Mucosa of rectum (tissue), 2 donors: Measurements from ENCODE around the gene LIN37.

Experiments used
- H3K27ac ChIP-seq, 2 donors: one replicate each; pipeline ENCODE4 v1.7.0; 2013; ENCODE audit warnings: inconsistent platforms in 2 of 2, low read depth in 2 of 2, low read length in 2 of 2
- H3K27me3 ChIP-seq, 2 donors: one replicate each; pipeline ENCODE4 v1.7.0; 2013; ENCODE audit warnings: low read length in 2 of 2; ENCODE audit not compliant: control insufficient read depth in 2 of 2, insufficient read depth in 2 of 2
- H3K36me3 ChIP-seq, 2 donors: one replicate each; pipeline ENCODE4 v1.7.0; 2013; ENCODE audit warnings: low read length in 2 of 2; ENCODE audit not compliant: control insufficient read depth in 2 of 2, insufficient read depth in 2 of 2
- H3K4me1 ChIP-seq, 2 donors: one replicate each; pipeline ENCODE4 v1.7.0; 2013; ENCODE audit warnings: low read length in 2 of 2, mild to moderate bottlenecking in 1 of 2; ENCODE audit not compliant: control insufficient read depth in 2 of 2, insufficient read depth in 2 of 2
- H3K4me3 ChIP-seq, 2 donors: one replicate each; pipeline ENCODE4 v1.7.0; 2013; ENCODE audit warnings: low read length in 2 of 2
- H3K9ac ChIP-seq, 2 donors: one replicate each; pipeline ENCODE4 v1.7.0; 2013; ENCODE audit warnings: low read length in 2 of 2, low read depth in 1 of 2, mild to moderate bottlenecking in 1 of 2
- H3K9me3 ChIP-seq, 2 donors: one replicate each; pipeline ENCODE4 v1.7.0; 2013; ENCODE audit warnings: low read length in 2 of 2; ENCODE audit not compliant: control insufficient read depth in 2 of 2
- donor health status: healthy.
- donor health status: Normal muscosa, but diverticular disease.

LIN37 gene

GRCh38 chr19:35713904-35714495 lies 34.4 kb upstream of the LIN37 start:
- H3K27me3 ChIP-seq, result no peaks in the 10 kb centered on the region
- no peaks in the 10 kb centered on the region for H3K9me3 ChIP-seq
- no peaks in the 10 kb centered on the region for H3K36me3 ChIP-seq
- H3K4me3 ChIP-seq, result peak overlapping the region in 1 of 2 donors; percentile 33
- H3K27ac ChIP-seq, result peak overlapping the region in 1 of 2 donors; percentile 35
- H3K9ac ChIP-seq, result no peak overlapping the region
- H3K4me1 ChIP-seq, result peaks cover 16 to 25% of the 10 kb centered on the region in 2 donors

GRCh38 chr19:35714601-35715354 lies 33.6 kb upstream of the LIN37 start:
- H3K36me3 ChIP-seq, result no peaks in the 10 kb centered on the region
- peaks cover 21 to 30% of the 10 kb centered on the region in 2 donors for H3K4me1 ChIP-seq
- peak overlapping the region in 1 of 2 donors; percentile 35 for H3K27ac ChIP-seq
- H3K9ac ChIP-seq, result no peak overlapping the region
- H3K9me3 ChIP-seq, result no peaks in the 10 kb centered on the region
- no peak overlapping the region for H3K4me3 ChIP-seq
- no peaks in the 10 kb centered on the region for H3K27me3 ChIP-seq

GRCh38 chr19:35715355-35715809 lies 33.0 kb upstream of the LIN37 start:
- peaks cover 0 to 2% of the 10 kb centered on the region in 2 donors for H3K36me3 ChIP-seq
- no peaks in the 10 kb centered on the region for H3K9me3 ChIP-seq
- peak overlapping the region in 1 of 2 donors; percentile 76 for H3K9ac ChIP-seq
- H3K4me3 ChIP-seq, result peak overlapping the region; percentile 83 to 88
- peaks cover 21 to 30% of the 10 kb centered on the region in 2 donors for H3K4me1 ChIP-seq
- H3K27ac ChIP-seq, result peak overlapping the region in 1 of 2 donors; percentile 87
- no peaks in the 10 kb centered on the region for H3K27me3 ChIP-seq

GRCh38 chr19:35715981-35716800 lies 32.2 kb upstream of the LIN37 start:
- no peaks in the 10 kb centered on the region for H3K9me3 ChIP-seq
- H3K36me3 ChIP-seq, result peaks cover under 1 to 2% of the 10 kb centered on the region in 2 donors
- peak overlapping the region; percentile 76 to 80 for H3K9ac ChIP-seq
- peak overlapping the region; percentile 83 to 88 for H3K4me3 ChIP-seq
- peak overlapping the region; percentile 84 to 87 for H3K27ac ChIP-seq
- no peaks in the 10 kb centered on the region for H3K27me3 ChIP-seq
- peaks cover 21 to 30% of the 10 kb centered on the region in 2 donors for H3K4me1 ChIP-seq

- Histone ChIP-seq H3K4me3 (peak overlapping the region; percentile 83 to 88), H3K9me3 (no peaks in the 10 kb centered on the region), H3K4me1 (peaks cover 21 to 30% of the 10 kb centered on the region in 2 donors), H3K9ac (peak overlapping the region; percentile 76 to 80), H3K27me3 (no peaks in the 10 kb centered on the region), H3K27ac (peak overlapping the region; percentile 84 to 87), H3K36me3 (peaks cover 6 to 8% of the 10 kb centered on the region in 2 donors)
Observed at GRCh38 chr19:35716801-35717664, 31.3 kb upstream of the LIN37 start.

- peaks cover 21 to 30% of the 10 kb centered on the region in 2 donors for H3K4me1 ChIP-seq
- H3K9ac ChIP-seq, result peak within 1 kb of the TSS; percentile 76 to 80
- peak within 1 kb of the TSS; percentile 83 to 88 for H3K4me3 ChIP-seq
- peak within 1 kb of the TSS; percentile 84 to 87 for H3K27ac ChIP-seq
- peaks cover 12 to 16% of the 10 kb centered on the region in 2 donors for H3K36me3 ChIP-seq
- H3K9me3 ChIP-seq, result no peaks in the 10 kb centered on the region
- no peaks in the 10 kb centered on the region for H3K27me3 ChIP-seq
Observed at GRCh38 chr19:35717665-35718344, 30.6 kb upstream of the LIN37 start, which contains the start of gene KMT2B. Gene KMT2B, plus strand, starts transcription at chr19:35718003. Its CDS starts 16 bp downstream, at chr19:35718019.

GRCh38 chr19:35718345-35719041 lies 29.9 kb upstream of the LIN37 start:
- Histone ChIP-seq H3K27me3 (no peaks in the 10 kb centered on the region), H3K9me3 (no peaks in the 10 kb centered on the region), H3K36me3 (peaks cover 19 to 22% of the 10 kb centered on the region in 2 donors), H3K4me1 (peaks cover 21 to 30% of the 10 kb centered on the region in 2 donors), H3K9ac (peak overlapping the region; percentile 71 to 77), H3K4me3 (peak overlapping the region; percentile 78 to 80), H3K27ac (peak overlapping the region; percentile 43 to 56)

- Histone ChIP-seq H3K9ac (peak overlapping the region in 1 of 2 donors; percentile 26), H3K36me3 (peaks cover 29 to 33% of the 10 kb centered on the region in 2 donors), H3K27me3 (no peaks in the 10 kb centered on the region), H3K4me3 (peak overlapping the region in 1 of 2 donors; percentile 80), H3K4me1 (peaks cover 21 to 30% of the 10 kb centered on the region in 2 donors), H3K27ac (no peak overlapping the region), H3K9me3 (no peaks in the 10 kb centered on the region)
Observed at GRCh38 chr19:35719402-35720162, 28.8 kb upstream of the LIN37 start.
